Hepatocyte (in vitro differentiated cells): Measurements from ENCODE around the gene RAPGEF4. TPM values are rescaled to one million over a fixed set of nuclear protein-coding genes. Genes with fewer than 3 reads are reported as not detected.

Experiments
- DNase-seq: peaks from one replicate; pipeline ENCODE4 v3.0.0-alpha.2; 2016; ENCODE audit warnings: low spot score
- H2AFZ ChIP-seq: fragments of 200-600 bp; sonication (generic); 2 replicates; pipeline ENCODE4 v1.6.0; 2016; ENCODE audit warnings: antibody characterized with exemption, mild to moderate bottlenecking
- H3K27ac ChIP-seq: fragments of 200-600 bp; sonication (generic); 2 replicates; pipeline ENCODE4 v1.5.1; 2016; ENCODE audit warnings: mild to moderate bottlenecking
- H3K27me3 ChIP-seq: fragments of 200-600 bp; sonication (generic); 2 replicates; pipeline ENCODE4 v1.6.1; 2016
- H3K36me3 ChIP-seq: fragments of 200-600 bp; sonication (generic); replicated peaks from 2 replicates; pipeline ENCODE4 v1.5.1; 2016; ENCODE audit warnings: low read depth; ENCODE audit not compliant: insufficient read depth
- H3K4me1 ChIP-seq: fragments of 200-600 bp; sonication (generic); 2 replicates; pipeline ENCODE4 v1.5.1; 2016; ENCODE audit warnings: mild to moderate bottlenecking, moderate library complexity; ENCODE audit not compliant: insufficient read depth
- H3K4me2 ChIP-seq: fragments of 200-600 bp; sonication (generic); 2 replicates; pipeline ENCODE4 v1.6.0; 2016
- H3K4me3 ChIP-seq: fragments of 200-600 bp; sonication (generic); 2 replicates; pipeline ENCODE4 v1.5.1; 2016; ENCODE audit warnings: mild to moderate bottlenecking
- H3K79me2 ChIP-seq: fragments of 200-600 bp; sonication (generic); 2 replicates; pipeline ENCODE4 v1.6.0; 2017; ENCODE audit warnings: mild to moderate bottlenecking
- H3K9me2 ChIP-seq: fragments of 200-600 bp; sonication (generic); replicated peaks from 2 replicates; pipeline ENCODE4 v1.6.0; 2017; ENCODE audit warnings: mild to moderate bottlenecking; ENCODE audit not compliant: insufficient read depth
- H3K9me3 ChIP-seq: fragments of 200-600 bp; sonication (generic); 2 replicates; pipeline ENCODE4 v1.5.1; 2016; ENCODE audit warnings: low read depth, mild to moderate bottlenecking
- H4K20me1 ChIP-seq: fragments of 200-600 bp; sonication (generic); 2 replicates; pipeline ENCODE4 v1.6.0; 2016; ENCODE audit warnings: mild to moderate bottlenecking; ENCODE audit not compliant: insufficient read depth, poor library complexity, severe bottlenecking
- CTCF ChIP-seq: fragments of 200-600 bp; sonication (generic); IDR thresholded peaks from 2 replicates; pipeline ENCODE4 v1.5.1; 2016; ENCODE audit warnings: antibody characterized with exemption, mild to moderate bottlenecking; ENCODE audit not compliant: poor library complexity
- EZH2 ChIP-seq: fragments of 200-600 bp; sonication (generic); IDR thresholded peaks from 2 replicates; pipeline ENCODE4 v1.6.1; 2016; ENCODE audit warnings: antibody characterized with exemption, mild to moderate bottlenecking, borderline replicate concordance
- EZH2phosphoT487 ChIP-seq: fragments of 200-600 bp; sonication (generic); IDR thresholded peaks from one replicate; pipeline ENCODE4 v1.6.1; 2018; ENCODE audit warnings: antibody characterized with exemption, mild to moderate bottlenecking, low read depth, moderate library complexity; ENCODE audit not compliant: unreplicated experiment, severe bottlenecking
- WGBS: methylation state at CpG from one replicate; pipeline ENCODE4 v1.1.6; 2016; ENCODE audit warnings: low lambda C conversion rate; ENCODE audit errors: missing lambda C conversion rate; 5-methylcytosine and 5-hydroxymethylcytosine counted together
- polyA plus RNA-seq: library from polyadenylated mRNA; unstranded; fragments of >200 nt; fragmentation: Nextera tagmentation; extraction: Ambion mirVana; gene quantifications from 2 replicates; pipeline ENCODE4 v1.2.1, GENCODE V29; 2016
- total RNA-seq: library from RNA; depleted of rRNA; stranded (reverse); fragments of >200 nt; gene quantifications from 2 replicates; pipeline ENCODE4 v1.2.3, GENCODE V29; 2014

The RAPGEF4 gene
- total and polyA plus RNA-seq, 2 experiments from 2014 or later = 1.9 to 2.0 TPM

- H2AFZ ChIP-seq = no peak overlapping the region
- H3K4me3 ChIP-seq = no peak overlapping the region
- no peak for DNase-seq
- no peaks in the 10 kb centered on the region for H3K4me1 ChIP-seq
- H3K27me3 ChIP-seq = no peaks in the 10 kb centered on the region
- no peak overlapping the region for H3K27ac ChIP-seq
- H3K79me2 ChIP-seq = no peaks in the 10 kb centered on the region
- no peaks in the 10 kb centered on the region for H4K20me1 ChIP-seq
- H3K36me3 ChIP-seq = no peaks in the 10 kb centered on the region
- H3K9me2 ChIP-seq = no peaks in the 10 kb centered on the region
- no peaks in the 10 kb centered on the region for H3K9me3 ChIP-seq
- 38% methylated on average over 2 of the region's 2 CpGs for WGBS
- TF ChIP-seq EZH2phosphoT487 (no peak), EZH2 (no peak), CTCF (no peak)
- H3K4me2 ChIP-seq = no peak overlapping the region
Observed at GRCh38 chr2:172986040-172986439, 250.4 kb downstream of the RAPGEF4 start.

GRCh38 chr2:172988728-172989127 is 253.1 kb downstream of the RAPGEF4 start:
- no peak for DNase-seq
- Histone ChIP-seq H3K9me2 (no peaks in the 10 kb centered on the region), H3K27me3 (no peaks in the 10 kb centered on the region), H3K4me2 (no peak overlapping the region), H3K4me1 (no peaks in the 10 kb centered on the region), H3K27ac (no peak overlapping the region), H3K4me3 (no peak overlapping the region), H2AFZ (no peak overlapping the region), H3K79me2 (no peaks in the 10 kb centered on the region), H3K9me3 (no peaks in the 10 kb centered on the region), H4K20me1 (no peaks in the 10 kb centered on the region), H3K36me3 (no peaks in the 10 kb centered on the region)
- 94% methylated on average over 7 of the region's 7 CpGs for WGBS
- TF ChIP-seq EZH2phosphoT487 = no peak
- no peak for TF ChIP-seq EZH2
- TF ChIP-seq CTCF = no peak

GRCh38 chr2:172991031-172991430 is 255.4 kb downstream of the RAPGEF4 start:
- no peak overlapping the region for H2AFZ ChIP-seq

More at GRCh38 chr2:172991031-172991430, 255.4 kb downstream of the RAPGEF4 start:
- H3K4me3 ChIP-seq = no peak overlapping the region
- TF ChIP-seq EZH2phosphoT487 (no peak), EZH2 (no peak), CTCF (no peak)
- H3K9me2 ChIP-seq = no peaks in the 10 kb centered on the region
- peaks cover 5% of the 10 kb centered on the region for H3K4me1 ChIP-seq
- no peaks in the 10 kb centered on the region for H3K79me2 ChIP-seq
- H3K27me3 ChIP-seq = no peaks in the 10 kb centered on the region
- H3K9me3 ChIP-seq = no peaks in the 10 kb centered on the region
- DNase-seq = no peak
- 95% methylated on average over 7 of the region's 7 CpGs for WGBS
- H3K27ac ChIP-seq = no peak overlapping the region
- H3K4me2 ChIP-seq = no peak overlapping the region
- H3K36me3 ChIP-seq = no peaks in the 10 kb centered on the region
- H4K20me1 ChIP-seq = no peaks in the 10 kb centered on the region
